ENCODE measurements around the gene FERMT1. TPM values are rescaled to one million over a fixed set of nuclear protein-coding genes. Genes with fewer than 3 reads are reported as not detected.
A peak's percentile ranks its signal among the peaks of the same experiment; 100 is the strongest.

FERMT1 gene
- total and polyA plus RNA-seq, 12 donors: 9.9 to 83.7 (median 32.2) TPM

- peaks cover 39 to 49% of the 10 kb centered on the region in 2 donors for H3K4me1 ChIP-seq (replicated peaks in 1 of 2)
- H3K4me3 ChIP-seq: no peak overlapping the region
- no peaks in the 10 kb centered on the region for H3K9me3 ChIP-seq (replicated peaks in 1 of 3)
- WGBS, 4 donors: 46 to 60% (median 57%) methylated on average over 6 of the region's 6 CpGs
- H3K27me3 ChIP-seq: no peaks in the 10 kb centered on the region
- intact Hi-C loops (cut with DNase I): no loop called here
- H3K36me3 ChIP-seq (replicated peaks in 1 of 2): peaks cover 0 to 8% of the 10 kb centered on the region in 2 donors
- H3K27ac ChIP-seq: peak overlapping the region in 2 of 5 donors; percentile 38 to 73
- TF ChIP-seq CTCF (IDR thresholded peaks at IDR 0.05) (no peak), POLR2A (IDR thresholded peaks at IDR 0.05) (no peak)
- DNase-seq: no peak
These were observed 93.3 kb downstream of the FERMT1 start for GRCh38 chr20:6029538-6029937.

GRCh38 chr20:6028818-6029217 is 94.0 kb downstream of the FERMT1 start:
- TF ChIP-seq POLR2A (IDR thresholded peaks at IDR 0.05) (no peak), CTCF (IDR thresholded peaks at IDR 0.05) (no peak)
- no peak for DNase-seq

GRCh38 chr20:6026051-6026450 is 96.8 kb downstream of the FERMT1 start:
- no peak for DNase-seq
- intact Hi-C loops (cut with DNase I): no loop called here
- H3K27ac ChIP-seq: no peak overlapping the region
- no peaks in the 10 kb centered on the region for H3K27me3 ChIP-seq
- no peak for TF ChIP-seq POLR2A (IDR thresholded peaks at IDR 0.05)
- no peak for TF ChIP-seq CTCF (IDR thresholded peaks at IDR 0.05)
- H3K9me3 ChIP-seq (replicated peaks in 1 of 3): no peaks in the 10 kb centered on the region
- peaks cover 0 to 13% of the 10 kb centered on the region in 2 donors for H3K36me3 ChIP-seq (replicated peaks in 1 of 2)
- no peak overlapping the region for H3K4me3 ChIP-seq
- peaks cover 26 to 27% of the 10 kb centered on the region in 2 donors for H3K4me1 ChIP-seq (replicated peaks in 1 of 2)
- 86 to 92% (median 90%) methylated on average over 3 of the region's 3 CpGs for WGBS, 4 donors

More at GRCh38 chr20:6028818-6029217, 94.0 kb downstream of the FERMT1 start:
- H3K9me3 ChIP-seq (replicated peaks in 1 of 3): no peaks in the 10 kb centered on the region
- H3K4me1 ChIP-seq (replicated peaks in 1 of 2): peaks cover 32 to 42% of the 10 kb centered on the region in 2 donors
- H3K36me3 ChIP-seq (replicated peaks in 1 of 2): peaks cover 0 to 8% of the 10 kb centered on the region in 2 donors
- no peak overlapping the region for H3K4me3 ChIP-seq
- H3K27ac ChIP-seq: peak overlapping the region in 1 of 5 donors; percentile 11
- H3K27me3 ChIP-seq: no peaks in the 10 kb centered on the region
- intact Hi-C loops (cut with DNase I): no loop called here

Other genes starting within 250 kb of the FERMT1 start
- gene CHGB, start 211.5 kb downstream of the FERMT1 start, total RNA-seq: 1,000 to 10,000 TPM in 2 of 9 donors, 100 to 1,000 TPM in 3, 10 to 100 TPM in 4; 35.9 to 1,686 (median 191) TPM
- gene CHGB, start 211.5 kb downstream of the FERMT1 start, polyA plus RNA-seq: 1,000 to 10,000 TPM in 2 of 3 donors, 100 to 1,000 TPM in 1; 164 to 4,744 (median 1,879) TPM
- 10 to 100 TPM in 8 of 9 donors, 1 to 10 TPM in 1; 8.9 to 18.8 (median 15.3) TPM for gene TRMT6, start 172.5 kb downstream of the FERMT1 start, total RNA-seq
- 10 to 100 TPM; 12.5 to 32.0 (median 15.0) TPM for gene TRMT6, start 172.5 kb downstream of the FERMT1 start, polyA plus RNA-seq
- 10 to 100 TPM in 1 of 9 donors, 1 to 10 TPM in 8; 1.8 to 12.6 (median 6.2) TPM for gene MCM8, start 172.4 kb downstream of the FERMT1 start, total RNA-seq
- 1 to 10 TPM; 1.9 to 4.5 (median 2.6) TPM for gene MCM8, start 172.4 kb downstream of the FERMT1 start, polyA plus RNA-seq
- gene CRLS1, start 116.9 kb downstream of the FERMT1 start, total RNA-seq: 100 to 1,000 TPM in 2 of 9 donors, 10 to 100 TPM in 7; 45.5 to 116 (median 69.7) TPM
- gene CRLS1, start 116.9 kb downstream of the FERMT1 start, polyA plus RNA-seq: 100 to 1,000 TPM in 2 of 3 donors, 10 to 100 TPM in 1; 69.9 to 156 (median 136) TPM
- gene LRRN4, start 69.0 kb downstream of the FERMT1 start, total RNA-seq: under 1 TPM in 2 of 9 donors, not detected in 7; 0.11 to 0.17 TPM
- gene LRRN4, start 69.0 kb downstream of the FERMT1 start, polyA plus RNA-seq: under 1 TPM in 1 of 3 donors, not detected in 2; 0.07 TPM

Data from adrenal gland (tissue), 12 donors.